WTC11 (cell line): ENCODE measurements around the gene METTL25B. TPM values are rescaled to one million over a fixed set of nuclear protein-coding genes. Genes with fewer than 3 reads are reported as not detected.

Source experiments
- ATAC-seq: fragments of 200-7000 bp; cut with Tn5 transposase; 2 replicates; pipeline ENCODE4 v1.10.0; 2021; ENCODE audit warnings: mild to moderate bottlenecking, moderate library complexity
- CTCF ChIA-PET: fragments of 300-600 bp; sonication (Branson Sonifier 250); formaldehyde crosslinking; loops from one replicate; lab custom pipeline; 2021; ENCODE audit warnings: antibody characterized with exemption; lab: Charles Lee
- POLR2A ChIA-PET: fragments of 350-600 bp; sonication (Branson Sonifier 250); formaldehyde crosslinking; loops from one replicate; lab custom pipeline; 2021; ENCODE audit warnings: antibody characterized with exemption; lab: Charles Lee
- DNase-seq: peaks from one replicate; pipeline ENCODE4 v3.0.0; 2021; ENCODE audit warnings: low spot score
- H3K27ac Mint-ChIP-seq: 2 replicates; pipeline ENCODE4 v1.8.0; 2021; ENCODE audit warnings: mixed read lengths
- H3K27me3 Mint-ChIP-seq: 2 replicates; pipeline ENCODE4 v1.8.0; 2021; ENCODE audit warnings: low read depth, mild to moderate bottlenecking, moderate library complexity, mixed read lengths
- H3K36me3 Mint-ChIP-seq: 2 replicates; pipeline ENCODE4 v1.8.0; 2021; ENCODE audit warnings: mixed read lengths
- H3K4me1 Mint-ChIP-seq: 2 replicates; pipeline ENCODE4 v1.8.0; 2022; ENCODE audit warnings: mixed read lengths
- H3K4me3 Mint-ChIP-seq: 2 replicates; pipeline ENCODE4 v1.8.0; 2021; ENCODE audit warnings: mild to moderate bottlenecking, moderate library complexity, mixed read lengths
- H3K9me3 Mint-ChIP-seq: 2 replicates; pipeline ENCODE4 v1.8.0; 2021; ENCODE audit warnings: mixed read lengths
- FOXP4 ChIP-seq: sonication (generic); formaldehyde crosslinking; IDR thresholded peaks from 2 replicates; pipeline ENCODE4 v1.8.0; 2022; ENCODE audit warnings: mild to moderate bottlenecking, missing genetic modification reagents
- GRHL2 ChIP-seq: fragments of 250-450 bp; sonication (Bioruptor Pico); IDR thresholded peaks from 2 replicates; pipeline ENCODE4 v1.8.0; 2022; ENCODE audit warnings: mild to moderate bottlenecking, moderate library complexity; ENCODE audit not compliant: insufficient replicate concordance, severe bottlenecking
- IRF2 ChIP-seq: sonication (generic); formaldehyde crosslinking; IDR thresholded peaks from 2 replicates; pipeline ENCODE4 v1.8.0; 2022; ENCODE audit warnings: low read depth, missing genetic modification reagents, borderline replicate concordance
- SMAD4 ChIP-seq: sonication (generic); formaldehyde crosslinking; IDR thresholded peaks from 2 replicates; pipeline ENCODE4 v1.8.0; 2022; ENCODE audit warnings: mild to moderate bottlenecking, missing genetic modification reagents
- TP53 ChIP-seq: sonication (generic); formaldehyde crosslinking; IDR thresholded peaks from 2 replicates; pipeline ENCODE4 v1.8.1; 2023; ENCODE audit warnings: mild to moderate bottlenecking, missing genetic modification reagents
- ZMAT4 ChIP-seq: fragments of 250-450 bp; sonication (Bioruptor Pico); IDR thresholded peaks from 2 replicates; pipeline ENCODE4 v1.9.0; 2021; ENCODE audit warnings: mild to moderate bottlenecking
- ZNF121 ChIP-seq: sonication (generic); formaldehyde crosslinking; IDR thresholded peaks from 2 replicates; pipeline ENCODE4 v1.8.0; 2023; ENCODE audit warnings: missing genetic modification reagents
- ZNF138 ChIP-seq: sonication (generic); formaldehyde crosslinking; conservative IDR thresholded peaks from 2 replicates; pipeline ENCODE4 v1.8.1; 2022; ENCODE audit warnings: mild to moderate bottlenecking, moderate library complexity, missing genetic modification reagents
- ZNF281 ChIP-seq: sonication (generic); formaldehyde crosslinking; IDR thresholded peaks from 2 replicates; pipeline ENCODE4 v1.8.0; 2023; ENCODE audit warnings: mild to moderate bottlenecking, missing genetic modification reagents
- ZNF532 ChIP-seq: fragments of 250-450 bp; sonication (Bioruptor Pico); IDR thresholded peaks from 2 replicates; pipeline ENCODE4 v1.9.0; 2021; ENCODE audit warnings: mild to moderate bottlenecking, borderline replicate concordance
- total RNA-seq: library from RNA; stranded (reverse); gene quantifications from 3 replicates; pipeline ENCODE4 v1.2.3, GENCODE V29; 2021

The METTL25B gene
- total RNA-seq, 1 experiment from 2014 or later, result 32.0 TPM

- ChIA-PET POLR2A (no interaction called here), CTCF (interaction anchor here (2.3 kb wide), 1 partner anchor 84 kb away, joined by 7 read pairs; the partner anchor contains the start of gene NTRK1)
- peak overlapping the region; percentile 80 for H3K27ac Mint-ChIP-seq
These were observed 47.5 kb downstream of the METTL25B start for GRCh38 chr1:156775799-156776198.

GRCh38 chr1:156776942-156777341, 48.7 kb downstream of the METTL25B start:
- Mint-ChIP-seq H3K9me3 (no peaks in the 10 kb centered on the region), H3K36me3 (peaks cover 15% of the 10 kb centered on the region), H3K4me1 (no peaks in the 10 kb centered on the region), H3K27ac (0 out of 2 replicates have a peak overlapping the region, but pooled peaks have one; percentile 14), H3K27me3 (no peaks in the 10 kb centered on the region), H3K4me3 (no peak overlapping the region)
- DNase-seq, result no peak
- no peak; the same call in 1 of the 2 replicates for ATAC-seq
- no peak for TF ChIP-seq IRF2 (CRISPR knock-in tag)
- TF ChIP-seq ZNF281 (CRISPR knock-in tag), result no peak
- TF ChIP-seq GRHL2 (CRISPR knock-in tag), result no peak
- TF ChIP-seq ZNF532 (CRISPR knock-in tag), result no peak
- no peak for TF ChIP-seq FOXP4 (CRISPR knock-in tag)
- no peak for TF ChIP-seq ZNF121 (CRISPR knock-in tag)
- TF ChIP-seq ZMAT4 (CRISPR knock-in tag), result no peak
- no peak for TF ChIP-seq SMAD4 (CRISPR knock-in tag)
- ChIA-PET CTCF (interaction anchor here (1.0 to 2.3 kb wide), 3 partner anchors 49 to 83 kb away, joined by 3 to 8 read pairs (median 7); partner anchors contain the start of genes METTL25B and NTRK1), POLR2A (no interaction called here)

More at GRCh38 chr1:156775799-156776198, 47.5 kb downstream of the METTL25B start:
- ATAC-seq (no peak), DNase-seq (no peak)
- TF ChIP-seq ZNF281 (CRISPR knock-in tag) (no peak), TP53 (CRISPR knock-in tag) (no peak), ZNF138 (CRISPR knock-in tag) (no peak)
- no peaks in the 10 kb centered on the region for H3K9me3 Mint-ChIP-seq
- no peaks in the 10 kb centered on the region for H3K27me3 Mint-ChIP-seq
- peaks cover 13% of the 10 kb centered on the region for H3K36me3 Mint-ChIP-seq
- H3K4me3 Mint-ChIP-seq, result no peak overlapping the region
- peaks cover 6% of the 10 kb centered on the region for H3K4me1 Mint-ChIP-seq
